ENCODE data around the gene CUX1. TPM values are rescaled to one million over a fixed set of nuclear protein-coding genes. Genes with fewer than 3 reads are reported as not detected.
A peak's percentile ranks its signal among the peaks of the same experiment; 100 is the strongest.
"Not testable (repeated sequence)": the region's sequence is repeated elsewhere in the genome, so short reads cannot be mapped to it uniquely, and the experiment has no call there.

Gene CUX1
- total RNA-seq, 2 donors from 2014 or later = 12.0 to 13.8 TPM

DNA sequence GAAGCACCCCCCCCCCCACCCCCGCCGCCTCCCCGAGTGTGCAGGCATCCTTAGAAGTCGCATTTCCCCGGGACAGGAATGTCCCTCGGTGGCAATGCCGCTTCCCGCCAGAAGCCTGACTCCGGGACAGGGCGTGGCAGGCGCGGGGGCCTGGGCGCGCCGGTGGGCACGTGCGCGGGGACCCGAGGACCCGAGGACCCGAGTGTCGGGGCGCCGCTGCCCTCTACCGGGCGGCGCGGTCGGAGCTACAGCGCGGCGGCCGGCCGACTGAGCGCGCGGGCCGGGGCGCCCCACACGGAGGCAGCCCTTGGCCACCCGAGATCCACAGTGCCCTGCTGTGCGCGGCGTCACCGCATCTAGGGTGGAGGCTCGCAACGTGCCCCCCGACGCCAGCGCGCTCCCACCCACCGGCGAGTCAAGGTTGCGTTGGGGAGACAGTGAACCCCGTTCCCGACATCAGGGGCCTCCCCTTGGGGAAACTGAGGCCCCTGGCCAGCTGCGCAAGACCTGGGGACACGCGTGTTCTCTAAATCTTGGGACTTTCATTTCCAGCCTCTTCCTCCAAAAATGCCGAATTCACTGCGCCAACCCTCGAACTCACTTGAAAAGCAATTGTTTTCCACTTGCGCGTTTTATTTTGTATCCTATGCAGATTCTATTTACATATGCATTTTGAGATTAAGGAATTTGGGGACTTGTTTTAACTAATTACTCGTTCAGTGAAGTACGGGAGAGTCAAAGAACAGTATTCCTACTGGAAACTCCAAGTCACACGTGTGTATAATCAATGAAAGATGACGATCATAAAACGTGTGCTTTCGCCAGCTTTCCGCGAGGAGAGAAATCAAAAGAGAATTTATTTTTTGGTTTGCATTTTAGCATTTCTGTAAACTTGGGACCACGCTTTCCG lies 3.1 kb upstream of the CUX1 start:
- Mint-ChIP-seq H3K9me3 (no peaks in the 10 kb centered on the region), H3K36me3 (ENCODE audit: low read depth) (no peaks in the 10 kb centered on the region), H3K4me1 (peaks cover 5% of the 10 kb centered on the region), H3K27ac (peak overlapping the region; percentile 63), H3K4me3 (peak overlapping the region; percentile 89), H3K27me3 (no peaks in the 10 kb centered on the region)
- peak; percentile 70 for ATAC-seq (replicated peaks)

DNA sequence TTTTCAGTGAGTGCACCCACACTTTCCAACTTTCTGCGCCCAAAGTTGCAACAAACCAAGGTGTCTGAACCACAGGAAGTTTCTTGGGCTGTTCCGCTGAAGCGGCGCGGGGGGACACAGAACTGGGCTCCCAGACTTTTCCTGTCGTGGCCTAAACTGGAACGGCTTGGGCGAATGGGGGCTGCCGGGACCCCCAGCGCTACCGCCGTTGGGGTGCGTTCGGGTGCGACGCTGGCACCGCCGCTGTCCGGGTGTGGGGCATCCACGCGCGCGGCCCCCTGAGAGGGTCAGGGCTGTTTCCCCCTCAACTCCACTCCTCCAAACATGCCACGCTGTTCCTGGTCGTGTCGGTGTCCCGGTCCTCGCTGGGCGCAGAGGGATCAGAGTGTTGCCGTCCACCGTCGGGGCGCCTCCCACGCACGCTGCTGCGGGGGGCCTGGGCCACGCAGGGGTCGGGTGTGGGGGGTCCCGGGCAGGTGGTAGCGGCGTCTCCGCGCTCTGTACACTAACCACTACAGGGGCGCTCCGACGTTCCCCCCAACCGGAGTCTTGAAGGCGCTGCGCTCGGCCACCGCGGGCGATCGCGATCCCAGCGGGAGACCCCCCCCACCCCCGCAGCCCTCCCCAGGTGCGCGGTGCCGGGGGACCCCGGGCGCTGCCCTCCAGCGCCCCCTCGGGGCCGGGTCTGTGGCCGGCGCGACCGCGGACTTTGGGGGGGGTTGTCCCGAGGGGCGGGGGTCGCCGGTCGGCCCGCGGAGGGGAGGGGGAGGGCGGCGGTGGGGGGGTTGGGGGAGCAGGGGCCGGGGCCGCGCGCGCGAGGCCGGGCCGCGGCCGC lies 2.2 kb upstream of the CUX1 start:
- peak overlapping the region; percentile 63 for H3K27ac Mint-ChIP-seq
- peaks cover 5% of the 10 kb centered on the region for H3K4me1 Mint-ChIP-seq
- H3K9me3 Mint-ChIP-seq = no peaks in the 10 kb centered on the region
- H3K36me3 Mint-ChIP-seq (ENCODE audit: low read depth) = no peaks in the 10 kb centered on the region
- peak overlapping the region; percentile 89 for H3K4me3 Mint-ChIP-seq
- ATAC-seq (replicated peaks) = peak; percentile 44
- H3K27me3 Mint-ChIP-seq = no peaks in the 10 kb centered on the region

DNA sequence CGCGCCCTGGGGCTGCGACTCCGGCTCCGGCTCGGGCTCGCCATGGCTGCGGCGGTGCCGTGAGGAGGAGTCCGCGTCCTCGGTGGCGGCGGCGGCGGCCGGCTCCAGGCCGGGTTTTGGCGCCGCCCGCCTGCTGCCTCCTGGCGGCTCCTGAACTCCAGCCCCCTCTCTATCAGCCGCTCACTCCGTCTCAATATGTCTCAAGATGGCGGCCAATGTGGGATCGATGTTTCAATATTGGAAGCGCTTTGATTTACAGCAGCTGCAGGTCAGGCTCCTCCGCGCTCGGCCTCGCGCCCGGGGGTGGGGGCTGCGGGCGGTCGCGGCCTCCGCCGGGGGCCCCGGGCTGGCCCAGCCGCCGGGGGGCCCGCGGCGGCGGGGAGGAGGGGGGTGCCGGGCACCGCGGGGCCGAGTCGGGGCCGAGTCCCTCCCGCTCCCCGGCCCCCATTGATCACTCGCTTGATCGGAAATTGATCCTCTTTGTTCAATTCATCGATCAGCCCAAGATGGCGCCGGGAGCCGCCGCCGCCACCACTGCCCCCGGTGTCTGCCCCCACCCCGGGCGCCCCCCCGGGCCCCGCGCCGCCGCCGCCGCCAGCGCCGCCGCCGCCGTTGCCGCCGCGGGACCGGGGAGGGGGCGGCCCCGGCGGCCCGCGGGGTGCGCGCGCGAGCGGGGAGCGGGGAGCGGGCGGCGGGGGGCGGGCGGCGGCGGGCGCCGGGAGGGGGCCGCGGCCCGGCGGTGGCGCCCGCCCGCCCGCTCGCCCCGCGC lies 1.4 kb upstream of the CUX1 start:
- H3K9me3 Mint-ChIP-seq = no peaks in the 10 kb centered on the region
- ATAC-seq (replicated peaks) = peak; percentile 75
- peaks cover 5% of the 10 kb centered on the region for H3K4me1 Mint-ChIP-seq
- H3K4me3 Mint-ChIP-seq = peak overlapping the region; percentile 45
- H3K27me3 Mint-ChIP-seq = no peaks in the 10 kb centered on the region
- no peaks in the 10 kb centered on the region for H3K36me3 Mint-ChIP-seq (ENCODE audit: low read depth)
- H3K27ac Mint-ChIP-seq = no peak overlapping the region

DNA sequence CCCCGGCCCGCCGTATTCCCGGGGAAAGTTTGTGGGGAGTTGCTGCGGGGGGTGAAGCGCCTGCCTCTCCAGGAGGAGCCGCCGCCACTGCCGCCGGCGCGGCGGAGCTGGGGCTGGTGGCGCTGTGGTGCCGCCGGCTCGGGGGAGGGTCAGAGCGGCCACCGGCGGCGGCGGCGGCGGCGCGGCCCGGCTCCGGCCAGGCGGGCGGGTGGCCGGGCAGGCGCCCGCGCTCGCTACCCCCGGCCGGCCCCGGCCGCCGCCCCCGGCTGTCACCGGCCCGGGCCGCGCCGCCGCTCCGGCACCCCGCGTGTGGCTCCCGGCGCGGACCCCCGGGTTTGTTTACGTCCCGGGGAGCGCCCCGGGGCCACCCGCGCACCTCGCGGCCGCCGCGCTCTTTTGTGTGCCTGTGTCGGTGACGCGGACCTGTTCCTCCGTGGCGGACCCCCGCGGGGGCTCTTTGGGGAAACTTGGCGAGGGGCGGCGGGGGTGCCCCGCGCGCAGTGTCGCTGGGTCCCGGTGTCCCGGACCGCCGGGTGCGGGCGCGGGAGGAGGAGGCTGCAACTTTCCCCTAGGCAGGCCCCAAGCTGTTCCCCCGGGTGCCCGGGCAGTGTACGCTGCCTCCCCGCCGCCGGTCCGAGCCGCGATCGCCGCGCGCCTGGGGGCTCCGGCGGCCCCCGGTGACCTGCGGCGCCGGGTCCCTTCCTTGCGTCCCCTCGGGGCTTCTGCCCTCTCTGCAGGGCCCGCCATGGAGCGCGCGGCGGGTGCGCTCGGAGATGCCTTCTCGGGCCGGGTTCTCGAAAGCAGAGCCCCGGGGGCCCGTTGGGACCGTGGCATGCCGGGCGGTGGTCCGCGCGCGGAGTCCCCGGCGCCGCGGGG lies 593 bp upstream of the CUX1 start:
- H3K27ac Mint-ChIP-seq = no peak overlapping the region

DNA sequence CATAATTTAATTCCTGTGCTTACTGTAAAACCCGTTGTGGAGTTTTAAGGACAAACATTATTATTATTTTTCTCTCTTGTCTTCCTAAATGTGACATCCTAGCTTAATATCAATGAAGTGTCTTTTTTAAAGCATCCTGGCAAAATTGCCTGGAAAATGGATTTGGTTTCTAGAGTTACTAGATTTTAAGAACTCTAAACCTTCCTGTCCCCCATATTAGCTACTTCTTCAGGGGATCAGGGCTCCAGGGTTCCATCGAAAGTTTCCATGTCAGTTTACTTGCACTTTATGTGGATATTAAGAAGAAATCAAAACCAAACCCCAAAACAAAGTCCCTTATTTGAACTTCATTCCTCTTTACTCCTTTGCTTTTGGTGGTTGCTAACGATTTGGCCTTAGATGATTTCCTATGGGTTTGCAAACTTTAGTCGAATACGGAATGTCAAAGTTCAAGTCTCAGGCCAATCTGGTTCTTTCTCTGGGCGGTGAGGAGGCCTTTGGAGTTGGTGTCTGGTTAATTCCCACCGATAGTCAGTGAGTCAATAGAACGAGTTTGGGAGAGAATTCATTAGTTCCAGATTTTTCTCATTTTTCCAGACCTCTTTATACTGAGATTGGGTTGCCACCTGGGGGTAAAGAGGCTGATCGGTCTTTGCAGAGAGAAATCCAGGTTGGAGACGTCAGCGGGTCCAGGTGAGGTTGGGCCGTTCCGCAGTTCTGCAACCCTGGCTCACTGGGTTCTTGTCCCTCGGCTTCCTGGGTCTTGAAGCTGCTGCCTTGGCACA lies 1.1 kb downstream of the CUX1 start:
- Mint-ChIP-seq H3K4me1 (peaks cover 5% of the 10 kb centered on the region), H3K27ac (peak overlapping the region; percentile 17), H3K27me3 (no peaks in the 10 kb centered on the region), H3K4me3 (peak overlapping the region; percentile 61), H3K9me3 (no peaks in the 10 kb centered on the region), H3K36me3 (ENCODE audit: low read depth) (no peaks in the 10 kb centered on the region)
- no peak for ATAC-seq (replicated peaks)

More for the DNA sequence above, 593 bp upstream of the CUX1 start:
- no peak for ATAC-seq (replicated peaks)
- Mint-ChIP-seq H3K36me3 (ENCODE audit: low read depth) (no peaks in the 10 kb centered on the region), H3K27me3 (no peaks in the 10 kb centered on the region), H3K4me1 (peaks cover 5% of the 10 kb centered on the region), H3K9me3 (no peaks in the 10 kb centered on the region), H3K4me3 (peak overlapping the region; percentile 61)

DNA sequence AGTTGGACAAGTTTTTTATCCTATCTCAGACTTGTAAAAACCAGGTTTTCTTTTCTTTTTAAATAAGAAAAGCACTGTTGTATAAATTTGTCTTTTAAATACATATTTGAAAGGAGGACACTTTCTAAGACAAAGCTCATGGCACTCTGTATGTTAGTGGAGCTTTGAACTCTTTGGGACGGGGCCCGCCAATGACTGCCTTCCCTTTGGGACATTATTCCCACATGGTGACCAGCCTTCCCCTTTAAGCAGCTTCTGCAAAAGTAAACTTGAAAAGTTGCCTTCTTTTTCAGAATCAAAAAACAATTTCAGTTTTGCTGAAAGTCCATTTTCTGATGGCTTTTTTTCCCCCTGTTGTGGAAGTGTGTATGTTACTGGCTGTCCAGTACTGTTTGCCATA lies 1.8 kb downstream of the CUX1 start:
- no peaks in the 10 kb centered on the region for H3K36me3 Mint-ChIP-seq (ENCODE audit: low read depth)
- peaks cover 5% of the 10 kb centered on the region for H3K4me1 Mint-ChIP-seq
- H3K27me3 Mint-ChIP-seq = no peaks in the 10 kb centered on the region
- no peak overlapping the region for H3K27ac Mint-ChIP-seq
- ATAC-seq (replicated peaks) = no peak
- no peak overlapping the region for H3K4me3 Mint-ChIP-seq
- no peaks in the 10 kb centered on the region for H3K9me3 Mint-ChIP-seq

DNA sequence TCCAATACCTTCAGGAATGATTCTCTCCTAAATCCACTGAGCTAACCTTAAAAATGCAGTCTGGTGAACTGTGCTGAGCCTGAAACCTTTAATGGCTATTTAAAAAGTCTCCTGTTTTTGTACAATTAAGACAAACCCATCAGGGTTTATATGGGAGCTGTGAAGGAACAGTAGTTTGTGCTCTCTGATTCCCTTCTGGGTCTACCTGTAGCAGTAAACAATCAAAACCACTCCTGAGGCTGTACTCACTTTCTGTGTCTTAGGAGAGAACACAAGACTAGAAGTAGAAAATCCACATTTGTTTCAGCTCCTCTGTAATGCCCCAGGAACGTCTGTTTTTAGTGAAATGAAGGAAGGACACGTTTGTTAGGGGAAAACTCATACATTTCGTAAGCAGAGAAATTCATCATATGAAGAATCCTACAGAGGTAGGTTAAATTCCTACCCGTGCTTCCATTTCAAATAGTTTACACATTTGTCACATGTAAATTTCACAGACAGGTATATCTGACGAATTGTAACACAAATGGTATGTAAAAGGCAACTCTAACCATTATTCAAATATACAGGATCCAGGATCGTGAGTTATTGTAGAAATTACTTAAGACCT lies 2.6 kb downstream of the CUX1 start:
- H3K4me1 Mint-ChIP-seq = no peaks in the 10 kb centered on the region
- H3K27ac Mint-ChIP-seq = no peak overlapping the region
- no peaks in the 10 kb centered on the region for H3K9me3 Mint-ChIP-seq
- no peak overlapping the region for H3K4me3 Mint-ChIP-seq
- no peaks in the 10 kb centered on the region for H3K36me3 Mint-ChIP-seq (ENCODE audit: low read depth)
- H3K27me3 Mint-ChIP-seq = no peaks in the 10 kb centered on the region
- ATAC-seq (replicated peaks) = no peak

DNA sequence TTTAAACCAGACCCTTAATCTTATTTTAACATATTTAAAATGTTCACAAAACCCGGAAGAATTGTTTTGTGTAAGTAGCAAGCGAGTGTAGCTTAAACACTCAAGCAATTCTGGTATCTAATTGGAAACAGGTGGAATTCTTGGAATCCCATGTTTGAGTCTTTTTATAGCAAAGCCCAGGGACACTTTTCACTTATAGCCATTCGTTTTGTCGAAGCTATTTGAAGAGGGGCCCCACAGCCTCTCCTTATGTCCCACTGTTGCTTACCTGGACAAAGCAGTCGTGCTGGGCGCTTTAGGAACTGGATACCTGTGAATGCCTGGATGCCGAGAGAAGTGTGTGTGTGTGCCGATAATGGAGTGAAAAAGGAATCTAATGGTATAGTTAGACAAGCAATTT lies 3.3 kb downstream of the CUX1 start:
- no peak for ATAC-seq (replicated peaks)
- Mint-ChIP-seq H3K4me1 (peaks cover 2% of the 10 kb centered on the region), H3K27me3 (no peaks in the 10 kb centered on the region), H3K27ac (no peak overlapping the region), H3K4me3 (no peak overlapping the region), H3K36me3 (ENCODE audit: low read depth) (no peaks in the 10 kb centered on the region), H3K9me3 (no peaks in the 10 kb centered on the region)

DNA sequence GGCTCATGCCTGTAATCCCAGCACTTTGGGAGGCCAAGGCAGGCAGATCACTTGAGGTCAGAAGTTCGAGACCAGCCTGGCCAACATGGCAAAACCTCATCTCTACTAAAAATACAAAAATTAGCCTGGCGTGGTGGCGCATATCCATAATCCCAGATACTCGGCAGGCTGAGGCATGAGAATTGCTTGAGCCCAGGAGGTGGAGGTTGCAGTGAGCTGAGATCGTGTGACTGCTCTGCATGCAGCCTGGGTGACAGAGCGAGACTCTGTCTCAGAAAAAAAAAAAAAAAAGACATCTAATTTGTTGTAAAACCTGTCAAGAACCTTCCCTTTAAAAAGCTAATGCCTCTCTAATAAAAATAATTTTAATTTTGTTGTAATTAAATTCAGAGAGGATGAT lies 5.2 kb downstream of the CUX1 start:
- H3K27ac Mint-ChIP-seq; ATAC-seq (replicated peaks); H3K36me3 Mint-ChIP-seq (ENCODE audit: low read depth); H3K9me3 Mint-ChIP-seq; H3K27me3 Mint-ChIP-seq; H3K4me3 Mint-ChIP-seq; H3K4me1 Mint-ChIP-seq: not testable (repeated sequence)

DNA sequence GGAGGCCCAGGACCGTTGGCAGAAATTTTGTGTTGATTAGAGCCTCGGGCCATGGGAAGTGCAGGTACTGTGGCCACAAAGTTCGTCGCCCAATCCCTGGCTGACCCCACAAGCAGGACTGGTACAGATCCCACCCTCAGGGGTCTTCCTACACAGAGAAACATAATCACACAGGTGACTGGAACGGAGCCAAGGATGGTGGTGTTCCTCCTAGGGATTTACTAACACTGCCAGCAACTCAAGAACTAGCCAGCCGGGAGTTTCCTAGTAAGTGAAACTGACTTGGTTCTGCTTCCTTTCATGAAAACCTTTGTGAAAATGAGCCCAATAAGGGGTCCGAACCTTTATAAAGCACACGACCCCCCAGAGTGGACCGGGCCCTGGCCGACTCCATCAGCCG lies 5.7 kb downstream of the CUX1 start:
- Mint-ChIP-seq H3K36me3 (ENCODE audit: low read depth) (peaks cover 7% of the 10 kb centered on the region), H3K4me1 (peaks cover 10% of the 10 kb centered on the region), H3K4me3 (no peak overlapping the region), H3K9me3 (no peaks in the 10 kb centered on the region), H3K27ac (no peak overlapping the region), H3K27me3 (no peaks in the 10 kb centered on the region)
- no peak for ATAC-seq (replicated peaks)

DNA sequence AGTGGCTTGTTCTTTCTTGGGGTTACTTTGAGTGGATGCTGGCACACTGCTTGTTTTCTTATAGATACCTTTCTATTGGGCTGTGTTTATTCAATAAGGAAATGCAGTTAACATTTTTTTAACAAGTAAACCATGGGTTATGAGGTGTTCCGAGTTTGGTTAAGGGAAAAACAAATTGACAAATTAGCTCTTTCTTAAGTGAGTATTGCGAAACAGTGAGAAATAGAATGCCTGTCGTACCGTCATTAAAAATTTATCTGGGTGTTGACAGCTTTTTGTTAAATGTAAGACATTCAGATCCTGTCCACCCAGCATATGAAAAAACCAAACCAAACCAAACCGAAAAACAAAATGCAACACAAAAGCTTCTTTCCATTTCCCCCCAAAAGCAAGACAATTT lies 6.2 kb downstream of the CUX1 start:
- Mint-ChIP-seq H3K9me3 (no peaks in the 10 kb centered on the region), H3K4me1 (peaks cover 10% of the 10 kb centered on the region), H3K27me3 (no peaks in the 10 kb centered on the region), H3K4me3 (no peak overlapping the region), H3K27ac (no peak overlapping the region), H3K36me3 (ENCODE audit: low read depth) (peaks cover 9% of the 10 kb centered on the region)
- ATAC-seq (replicated peaks) = no peak

DNA sequence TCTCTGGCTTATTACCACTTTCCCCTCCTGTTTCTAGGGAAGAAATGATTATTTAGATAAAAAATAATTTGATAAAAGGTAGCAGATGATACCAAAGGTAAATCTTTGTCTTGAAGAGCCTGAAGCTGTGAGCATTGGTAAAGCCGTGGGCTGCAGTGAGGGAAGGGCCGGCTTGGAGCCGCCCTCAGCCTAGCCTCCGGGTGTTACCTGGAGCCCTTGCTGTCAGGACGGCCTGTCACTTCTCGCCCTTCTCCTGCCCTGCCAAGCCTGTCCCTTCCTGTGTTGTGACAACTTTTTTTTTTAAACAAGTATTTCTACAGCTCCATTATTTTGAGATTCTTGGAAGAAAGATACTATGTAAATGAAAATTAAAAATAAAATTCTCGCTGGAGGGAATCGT lies 7.0 kb downstream of the CUX1 start:
- H3K9me3 Mint-ChIP-seq = no peaks in the 10 kb centered on the region
- peaks cover 9% of the 10 kb centered on the region for H3K36me3 Mint-ChIP-seq (ENCODE audit: low read depth)

More for the DNA sequence above, 7.0 kb downstream of the CUX1 start:
- ATAC-seq (replicated peaks) = no peak
- no peak overlapping the region for H3K4me3 Mint-ChIP-seq
- no peak overlapping the region for H3K27ac Mint-ChIP-seq
- peaks cover 10% of the 10 kb centered on the region for H3K4me1 Mint-ChIP-seq
- H3K27me3 Mint-ChIP-seq = no peaks in the 10 kb centered on the region

All from activated T-helper 17 cell treated with anti-CD3 and anti-CD28 coated beads, Interleukin-2, amount 50 U/mL, for 72 hours (primary cell).